Measurements from ENCODE around the gene MAP3K5.

Gene MAP3K5

GRCh38 chr6:136524936-136525413 is 267.3 kb downstream of the MAP3K5 start:
- in situ Hi-C loops (cut with HindIII; ENCODE audit: low sequenced_read_pairs): no loop called here

GRCh38 chr6:136524339-136524935 is 267.8 kb downstream of the MAP3K5 start:
- in situ Hi-C loops (cut with HindIII; ENCODE audit: low sequenced_read_pairs): no loop called here

- in situ Hi-C loops (cut with HindIII; ENCODE audit: low sequenced_read_pairs): no loop called here
Observed at GRCh38 chr6:136523196-136523595, 269.1 kb downstream of the MAP3K5 start.

- in situ Hi-C loops (cut with HindIII; ENCODE audit: low sequenced_read_pairs): no loop called here
Observed at GRCh38 chr6:136522636-136523035, 269.6 kb downstream of the MAP3K5 start.

- in situ Hi-C loops (cut with HindIII; ENCODE audit: low sequenced_read_pairs): no loop called here
Observed at GRCh38 chr6:136521911-136522310, 270.4 kb downstream of the MAP3K5 start.

- in situ Hi-C loops (cut with HindIII; ENCODE audit: low sequenced_read_pairs): no loop called here
Observed at GRCh38 chr6:136521427-136521826, 270.9 kb downstream of the MAP3K5 start.

- in situ Hi-C loops (cut with HindIII; ENCODE audit: low sequenced_read_pairs): no loop called here
Observed at GRCh38 chr6:136520517-136520916, 271.8 kb downstream of the MAP3K5 start.

GRCh38 chr6:136517582-136517981 is 274.7 kb downstream of the MAP3K5 start:
- in situ Hi-C loops (cut with HindIII; ENCODE audit: low sequenced_read_pairs): no loop called here

GRCh38 chr6:136517002-136517401 is 275.3 kb downstream of the MAP3K5 start:
- in situ Hi-C loops (cut with HindIII; ENCODE audit: low sequenced_read_pairs): no loop called here

GRCh38 chr6:136514591-136514990 is 277.7 kb downstream of the MAP3K5 start:
- in situ Hi-C loops (cut with HindIII; ENCODE audit: low sequenced_read_pairs): no loop called here

GRCh38 chr6:136511926-136512325 is 280.4 kb downstream of the MAP3K5 start:
- in situ Hi-C loops (cut with HindIII; ENCODE audit: low sequenced_read_pairs): no loop called here

- in situ Hi-C loops (cut with HindIII; ENCODE audit: low sequenced_read_pairs): no loop called here
Observed at GRCh38 chr6:136511397-136511796, 280.9 kb downstream of the MAP3K5 start.

- in situ Hi-C loops (cut with HindIII; ENCODE audit: low sequenced_read_pairs): no loop called here
Observed at GRCh38 chr6:136510782-136511181, 281.5 kb downstream of the MAP3K5 start.

GRCh38 chr6:136510299-136510698 is 282.0 kb downstream of the MAP3K5 start:
- in situ Hi-C loops (cut with HindIII; ENCODE audit: low sequenced_read_pairs): no loop called here

- in situ Hi-C loops (cut with HindIII; ENCODE audit: low sequenced_read_pairs): no loop called here
Observed at GRCh38 chr6:136508725-136509392, 283.4 kb downstream of the MAP3K5 start.

Data from DLD1 (cell line).